Astrocyte (in vitro differentiated cells and primary cell): ENCODE results near the gene CNTN1. TPM values are rescaled to one million over a fixed set of nuclear protein-coding genes. Genes with fewer than 3 reads are reported as not detected.

Source experiments
- DNase-seq: peaks from one replicate; pipeline ENCODE4 v3.0.0-alpha.2; 2010; ENCODE audit warnings: low read depth
- FAIRE-seq: peaks from 2 replicates; lab custom pipeline; 2011; peaks lifted over from hg19 to GRCh38; lab: Jason Lieb, UNC
- H2AFZ ChIP-seq: 2 replicates; pipeline ENCODE4 v1.6.0; 2012; ENCODE audit warnings: low read depth, low read length, inconsistent platforms
- H3K27ac ChIP-seq: 2 replicates; pipeline ENCODE4 v1.5.1; 2011; ENCODE audit warnings: low read depth, low read length, inconsistent platforms
- H3K27me3 ChIP-seq: 2 replicates; pipeline ENCODE4 v1.6.0; 2011; ENCODE audit warnings: low read length, inconsistent platforms; ENCODE audit not compliant: insufficient read depth
- H3K36me3 ChIP-seq: 2 replicates; pipeline ENCODE4 v1.5.1; 2011; ENCODE audit warnings: low read length, inconsistent platforms; ENCODE audit not compliant: insufficient read depth
- H3K4me1 ChIP-seq: 2 replicates; pipeline ENCODE4 v1.5.1; 2011; ENCODE audit warnings: low read length, inconsistent platforms; ENCODE audit not compliant: insufficient read depth
- H3K4me2 ChIP-seq: 2 replicates; pipeline ENCODE4 v1.6.0; 2012; ENCODE audit warnings: low read length, inconsistent platforms
- H3K4me3 ChIP-seq: 2 replicates; pipeline ENCODE4 v1.5.1; 2011; ENCODE audit warnings: low read depth, mild to moderate bottlenecking, low read length, inconsistent platforms; ENCODE audit not compliant: insufficient read depth
- H3K79me2 ChIP-seq: 2 replicates; pipeline ENCODE4 v1.6.0; 2012; ENCODE audit warnings: mild to moderate bottlenecking, low read length, inconsistent platforms; ENCODE audit not compliant: insufficient read depth
- H3K9ac ChIP-seq: 2 replicates; pipeline ENCODE4 v1.6.0; 2012; ENCODE audit warnings: mild to moderate bottlenecking, low read length, inconsistent platforms
- H3K9me3 ChIP-seq: 2 replicates; pipeline ENCODE4 v1.5.1; 2012; ENCODE audit warnings: low read depth, mild to moderate bottlenecking, low read length, inconsistent platforms; ENCODE audit not compliant: insufficient read depth
- H4K20me1 ChIP-seq: 2 replicates; pipeline ENCODE4 v1.6.0; 2012; ENCODE audit warnings: low read length, inconsistent platforms; ENCODE audit not compliant: insufficient read depth
- H3K27ac Mint-ChIP-seq: one replicate; pipeline ENCODE4 v1.8.0; 2021; ENCODE audit warnings: mild to moderate bottlenecking, mixed read lengths; ENCODE audit not compliant: unreplicated experiment
- H3K27me3 Mint-ChIP-seq: one replicate; pipeline ENCODE4 v1.8.0; 2021; ENCODE audit warnings: low read depth, mixed read lengths; ENCODE audit not compliant: unreplicated experiment
- H3K36me3 Mint-ChIP-seq: one replicate; pipeline ENCODE4 v1.8.0; 2021; ENCODE audit warnings: low read depth, mixed read lengths; ENCODE audit not compliant: unreplicated experiment
- H3K4me1 Mint-ChIP-seq: one replicate; pipeline ENCODE4 v1.8.0; 2021; ENCODE audit warnings: low read depth, mixed read lengths; ENCODE audit not compliant: unreplicated experiment
- H3K4me3 Mint-ChIP-seq: one replicate; pipeline ENCODE4 v1.8.0; 2021; ENCODE audit warnings: mild to moderate bottlenecking, moderate library complexity, mixed read lengths; ENCODE audit not compliant: unreplicated experiment
- H3K9me3 Mint-ChIP-seq: one replicate; pipeline ENCODE4 v1.8.0; 2021; ENCODE audit warnings: mild to moderate bottlenecking, mixed read lengths; ENCODE audit not compliant: unreplicated experiment
- CTCF ChIP-seq: IDR thresholded peaks from 2 replicates; pipeline ENCODE4 v1.5.1; 2011; ENCODE audit warnings: low read depth, mild to moderate bottlenecking, inconsistent platforms, low read length, moderate library complexity; ENCODE audit not compliant: insufficient read depth
- EZH2 ChIP-seq: IDR thresholded peaks from 2 replicates; pipeline ENCODE4 v1.6.1; 2012; ENCODE audit warnings: mild to moderate bottlenecking, low read length, inconsistent platforms; ENCODE audit not compliant: insufficient read depth
- total RNA-seq: library from RNA; stranded (reverse); gene quantifications from 2 replicates; pipeline ENCODE4 v1.2.1, GENCODE V29; 2021

Gene CNTN1
- total RNA-seq, 1 donor from 2014 or later = 2.1 TPM

DNA sequence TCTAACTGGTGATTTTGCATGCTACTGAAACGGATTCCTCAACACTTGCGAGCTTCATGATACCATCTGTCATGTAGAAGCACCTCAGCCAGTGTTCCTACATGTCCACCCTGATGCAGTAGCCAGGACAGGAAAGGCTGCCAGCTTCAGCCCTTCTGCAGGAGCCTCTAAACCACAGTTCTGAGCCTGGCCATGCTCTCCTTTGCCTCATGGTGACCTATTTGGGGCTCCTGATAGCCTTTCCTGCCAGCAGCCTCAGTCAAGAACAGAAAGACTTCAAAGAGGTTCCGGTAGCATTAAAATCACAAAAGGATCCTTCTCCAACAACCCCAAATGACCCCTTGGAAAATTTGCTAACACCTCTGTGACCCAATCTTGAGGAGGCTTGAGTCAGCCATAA is 96.0 kb downstream of the CNTN1 start:
- H3K27ac Mint-ChIP-seq = no peak overlapping the region
- Histone ChIP-seq H4K20me1 (no peaks in the 10 kb centered on the region), H3K9ac (no peak overlapping the region), H3K4me2 (no peak overlapping the region), H3K27ac (no peak overlapping the region), H3K4me3 (no peak overlapping the region), H3K27me3 (no peaks in the 10 kb centered on the region), H3K9me3 (no peaks in the 10 kb centered on the region), H2AFZ (no peak overlapping the region), H3K4me1 (no peaks in the 10 kb centered on the region), H3K36me3 (no peaks in the 10 kb centered on the region), H3K79me2 (no peaks in the 10 kb centered on the region)
- no peak overlapping the region for H3K4me3 Mint-ChIP-seq
- DNase-seq (no peak), FAIRE-seq (no peak)
- H3K36me3 Mint-ChIP-seq = no peaks in the 10 kb centered on the region
- H3K27me3 Mint-ChIP-seq = no peaks in the 10 kb centered on the region
- peaks cover 3% of the 10 kb centered on the region for H3K9me3 Mint-ChIP-seq
- peaks cover 6% of the 10 kb centered on the region for H3K4me1 Mint-ChIP-seq
- TF ChIP-seq CTCF (no peak), EZH2 (no peak)

DNA sequence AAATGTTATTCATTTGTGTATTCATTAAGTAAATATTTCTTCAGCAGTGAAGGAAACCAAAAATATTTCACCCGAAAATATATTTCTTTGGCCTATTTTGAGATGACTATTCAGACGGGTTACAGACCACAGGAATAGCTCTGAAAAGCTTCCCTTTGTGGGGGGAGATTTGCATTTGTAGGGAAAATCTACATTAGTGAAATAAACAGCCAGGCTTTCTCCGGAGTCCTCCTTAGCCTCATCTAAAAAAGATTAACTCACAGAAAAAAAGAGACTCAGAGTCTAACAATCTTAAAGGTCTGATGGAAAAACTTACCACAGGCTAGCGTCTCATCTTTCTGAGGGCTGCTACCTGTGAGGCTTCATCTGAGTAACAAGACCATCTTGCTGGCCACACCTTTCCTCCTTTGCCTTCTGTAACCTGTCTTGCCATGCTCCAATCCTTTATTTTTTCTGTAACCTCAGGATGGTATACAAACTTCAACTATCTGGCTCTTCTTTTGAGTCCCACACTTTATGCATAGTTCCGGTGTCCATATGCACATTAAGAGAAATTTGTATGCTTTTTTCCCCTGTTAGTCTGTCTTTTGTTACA is 100.7 kb downstream of the CNTN1 start:
- H3K36me3 ChIP-seq = no peaks in the 10 kb centered on the region
- Mint-ChIP-seq H3K36me3 (no peaks in the 10 kb centered on the region), H3K4me3 (no peak overlapping the region), H3K9me3 (peaks cover 3% of the 10 kb centered on the region), H3K27me3 (no peaks in the 10 kb centered on the region), H3K4me1 (peaks cover 3% of the 10 kb centered on the region), H3K27ac (no peak overlapping the region)
- no peak overlapping the region for H3K27ac ChIP-seq
- TF ChIP-seq CTCF (no peak), EZH2 (no peak)
- DNase-seq (no peak), FAIRE-seq (no peak)
- H3K4me1 ChIP-seq = no peaks in the 10 kb centered on the region
- H3K4me3 ChIP-seq = no peak overlapping the region
- no peaks in the 10 kb centered on the region for H3K79me2 ChIP-seq
- no peaks in the 10 kb centered on the region for H3K27me3 ChIP-seq
- H3K9me3 ChIP-seq = no peaks in the 10 kb centered on the region
- no peaks in the 10 kb centered on the region for H4K20me1 ChIP-seq
- H3K9ac ChIP-seq = no peak overlapping the region
- no peak overlapping the region for H3K4me2 ChIP-seq
- no peak overlapping the region for H2AFZ ChIP-seq

DNA sequence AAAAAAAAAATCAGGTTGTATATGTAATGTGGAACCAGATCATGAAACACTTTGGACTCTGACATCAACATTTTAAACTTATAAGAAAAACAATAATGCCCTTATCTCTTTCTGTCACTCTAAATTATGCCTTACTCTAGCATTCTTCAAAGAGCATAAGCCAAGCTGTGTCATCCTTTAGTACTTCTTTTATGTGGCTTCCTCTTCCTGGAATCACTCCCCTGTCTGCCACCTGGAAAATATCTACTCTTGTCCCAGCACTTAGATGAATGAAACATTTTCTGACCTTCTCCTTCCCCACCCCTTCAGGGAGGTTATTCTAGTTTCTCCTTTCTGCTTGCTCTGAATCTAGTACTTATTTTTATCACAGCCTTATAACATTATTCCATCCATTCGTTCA is 101.2 kb downstream of the CNTN1 start:
- no peak for FAIRE-seq
- no peak overlapping the region for H3K4me2 ChIP-seq
- H3K4me1 ChIP-seq = no peaks in the 10 kb centered on the region
- no peak overlapping the region for H3K4me3 ChIP-seq
- H2AFZ ChIP-seq = no peak overlapping the region
- no peak for DNase-seq
- no peak overlapping the region for H3K4me3 Mint-ChIP-seq
- H3K9me3 ChIP-seq = no peaks in the 10 kb centered on the region
- H3K79me2 ChIP-seq = no peaks in the 10 kb centered on the region
- no peaks in the 10 kb centered on the region for H3K36me3 ChIP-seq
- H3K36me3 Mint-ChIP-seq = no peaks in the 10 kb centered on the region
- peaks cover 3% of the 10 kb centered on the region for H3K9me3 Mint-ChIP-seq
- TF ChIP-seq EZH2 (no peak), CTCF (no peak)
- no peaks in the 10 kb centered on the region for H3K27me3 Mint-ChIP-seq
- no peak overlapping the region for H3K27ac Mint-ChIP-seq
- H3K27ac ChIP-seq = no peak overlapping the region
- H3K9ac ChIP-seq = no peak overlapping the region
- no peaks in the 10 kb centered on the region for H3K27me3 ChIP-seq
- H4K20me1 ChIP-seq = no peaks in the 10 kb centered on the region
- H3K4me1 Mint-ChIP-seq = peaks cover 3% of the 10 kb centered on the region
